IMR-90 (cell line): ENCODE measurements around the gene CYTH1. TPM values are rescaled to one million over a fixed set of nuclear protein-coding genes. Genes with fewer than 3 reads are reported as not detected.

Experiments
- ATAC-seq: fragments of 200-7000 bp; cut with Tn5 transposase; 2 replicates; pipeline ENCODE4 v1.9.1; 2020; ENCODE audit warnings: low read depth, mild to moderate bottlenecking, moderate library complexity
- BruUV-seq: library from RNA; stranded (reverse); fragments of 400-500 nt; replicated peaks from 2 replicates; lab custom pipeline; 2021; lab: Mats Ljungman, UMichigan
- CTCF ChIA-PET: fragments of 300-600 bp; formaldehyde crosslinking; extraction: SDS; loops from one replicate; lab custom pipeline; 2021; ENCODE audit warnings: antibody characterized with exemption; lab: Yijun Ruan, JAX
- POLR2A ChIA-PET: fragments of 300-600 bp; sonication (Branson Sonifier 250); formaldehyde crosslinking; loops from one replicate; lab custom pipeline; 2022; ENCODE audit warnings: antibody characterized with exemption; ENCODE audit not compliant: unreplicated experiment; lab: Charles Lee
- DNase-seq: peaks from one replicate; pipeline ENCODE4 v3.0.0; 2013
- H2AFZ ChIP-seq: replicated peaks from 2 replicates; pipeline ENCODE3; 2013; ENCODE audit warnings: low read length, mild to moderate bottlenecking; ENCODE audit not compliant: poor library complexity
- H2AK5ac ChIP-seq: 2 replicates; pipeline ENCODE4 v1.6.1; 2013; ENCODE audit warnings: low read depth, low read length, inconsistent platforms
- H2AK9ac ChIP-seq: replicated peaks from 2 replicates; pipeline ENCODE3; 2013; ENCODE audit warnings: mild to moderate bottlenecking, low read depth, low read length, moderate library complexity; ENCODE audit not compliant: poor library complexity
- H2BK120ac ChIP-seq: 2 replicates; pipeline ENCODE4 v1.6.1; 2013; ENCODE audit warnings: low read depth, low read length, inconsistent platforms
- H2BK15ac ChIP-seq: 3 replicates; pipeline ENCODE4 v1.6.1; 2013; ENCODE audit warnings: low read depth, low read length, inconsistent platforms
- H2BK20ac ChIP-seq: 2 replicates; pipeline ENCODE4 v1.6.1; 2013; ENCODE audit warnings: low read depth, mild to moderate bottlenecking, inconsistent platforms, low read length, moderate library complexity
- H2BK5ac ChIP-seq: 2 replicates; pipeline ENCODE4 v1.6.1; 2013; ENCODE audit warnings: mild to moderate bottlenecking, low read depth, low read length, inconsistent platforms; ENCODE audit not compliant: poor library complexity, severe bottlenecking
- H3K14ac ChIP-seq: replicated peaks from 2 replicates; pipeline ENCODE4 v1.6.1; 2013; ENCODE audit warnings: low read depth, low read length, inconsistent platforms
- H3K18ac ChIP-seq: 2 replicates; pipeline ENCODE4 v1.6.1; 2013; ENCODE audit warnings: low read depth, low read length, control low read depth
- H3K23ac ChIP-seq: 2 replicates; pipeline ENCODE4 v1.6.1; 2013; ENCODE audit warnings: low read depth, low read length, inconsistent platforms
- H3K27ac ChIP-seq: 2 replicates; pipeline ENCODE4 v1.5.1; 2013; ENCODE audit warnings: mild to moderate bottlenecking, control low read depth, low read length; ENCODE audit not compliant: insufficient read depth
- H3K27me3 ChIP-seq: 2 replicates; pipeline ENCODE4 v1.6.1; 2013; ENCODE audit warnings: low read length; ENCODE audit not compliant: control insufficient read depth, insufficient read depth
- H3K36me3 ChIP-seq: 2 replicates; pipeline ENCODE4 v1.6.1; 2013; ENCODE audit warnings: low read length, mixed read lengths; ENCODE audit not compliant: control insufficient read depth, insufficient read depth
- H3K4ac ChIP-seq: 2 replicates; pipeline ENCODE4 v1.6.1; 2013; ENCODE audit warnings: low read depth, low read length, inconsistent platforms
- H3K4me1 ChIP-seq: 2 replicates; pipeline ENCODE4 v1.6.1; 2013; ENCODE audit warnings: low read length, mixed read lengths; ENCODE audit not compliant: control insufficient read depth, insufficient read depth
- H3K4me2 ChIP-seq: 2 replicates; pipeline ENCODE4 v1.6.1; 2013; ENCODE audit warnings: low read depth, mild to moderate bottlenecking, control low read depth, low read length, moderate library complexity
- H3K4me3 ChIP-seq: 2 replicates; pipeline ENCODE4 v1.5.1; 2013; ENCODE audit warnings: low read depth, mild to moderate bottlenecking, control low read depth, low read length, moderate library complexity; ENCODE audit not compliant: insufficient read depth
- H3K56ac ChIP-seq: 2 replicates; pipeline ENCODE4 v1.6.1; 2013; ENCODE audit warnings: low read length, inconsistent platforms; ENCODE audit not compliant: insufficient read depth; ENCODE audit errors: extremely low read depth
- H3K79me1 ChIP-seq, 2 experiments: 2 replicates each; pipeline ENCODE4 v1.6.1; 2013; ENCODE audit warnings: low read length in 2 of 2, inconsistent platforms in 1 of 2, low read depth in 1 of 2
- H3K9ac ChIP-seq: 2 replicates; pipeline ENCODE4 v1.6.1; 2013; ENCODE audit warnings: low read depth, low read length, control low read depth
- H3K9me1 ChIP-seq: 2 replicates; pipeline ENCODE4 v1.6.1; 2013; ENCODE audit warnings: low read length, inconsistent platforms; ENCODE audit not compliant: insufficient read depth
- H3K9me3 ChIP-seq: 2 replicates; pipeline ENCODE4 v1.6.1; 2013; ENCODE audit warnings: low read length; ENCODE audit not compliant: control insufficient read depth, insufficient read depth
- H4K20me1 ChIP-seq: 2 replicates; pipeline ENCODE4 v1.6.1; 2013; ENCODE audit warnings: low read length, inconsistent platforms; ENCODE audit not compliant: insufficient read depth
- H4K5ac ChIP-seq: 2 replicates; pipeline ENCODE4 v1.6.1; 2013; ENCODE audit warnings: mild to moderate bottlenecking, low read depth, low read length, control low read depth
- H4K8ac ChIP-seq, 2 experiments: 2 replicates each; pipeline ENCODE4 v1.6.1; 2013; ENCODE audit warnings: low read depth in 2 of 2, low read length in 2 of 2, control low read depth in 1 of 2, inconsistent platforms in 1 of 2
- H4K91ac ChIP-seq: 2 replicates; pipeline ENCODE4 v1.6.1; 2013; ENCODE audit warnings: low read depth, low read length, inconsistent platforms; ENCODE audit not compliant: insufficient read depth
- FOS ChIP-seq: fragments of 150-350 bp; IDR thresholded peaks from 2 replicates; pipeline ENCODE4 v1.6.1; 2016; ENCODE audit warnings: low read depth, low read length
- MAFK ChIP-seq: IDR thresholded peaks from 2 replicates; pipeline ENCODE4 v1.6.1; 2012; ENCODE audit warnings: low read depth, low read length, improper control_type of control experiment
- MAZ ChIP-seq: IDR thresholded peaks from 2 replicates; pipeline ENCODE4 v1.6.1; 2012; ENCODE audit warnings: low read depth, mild to moderate bottlenecking, low read length, improper control_type of control experiment, moderate library complexity, borderline replicate concordance
- MXI1 ChIP-seq: IDR thresholded peaks from 2 replicates; pipeline ENCODE4 v1.6.1; 2012; ENCODE audit warnings: low read depth, mild to moderate bottlenecking, low read length, moderate library complexity, borderline replicate concordance
- NFE2L2 ChIP-seq: fragments of 150-350 bp; IDR thresholded peaks from 2 replicates; pipeline ENCODE4 v1.6.1; 2016; ENCODE audit warnings: low read depth, mild to moderate bottlenecking, low read length
- POLR2A ChIP-seq: IDR thresholded peaks from 2 replicates; pipeline ENCODE4 v1.6.1; 2012; ENCODE audit warnings: mild to moderate bottlenecking, low read depth, low read length
- RAD21 ChIP-seq: IDR thresholded peaks from 2 replicates; pipeline ENCODE4 v1.6.1; 2012; ENCODE audit warnings: low read length, improper control_type of control experiment
- RCOR1 ChIP-seq: IDR thresholded peaks from 2 replicates; pipeline ENCODE4 v1.6.1; 2012; ENCODE audit warnings: mild to moderate bottlenecking, low read length, improper control_type of control experiment; ENCODE audit not compliant: insufficient replicate concordance
- RFX5 ChIP-seq: IDR thresholded peaks from 2 replicates; pipeline ENCODE4 v1.8.0; 2012; ENCODE audit warnings: low read depth, mild to moderate bottlenecking, low read length, moderate library complexity
- WGBS, 2 experiments: methylation state at CpG; one replicate each; pipeline versions ENCODE4 v1.1.5 to v1.1.7; 2013; ENCODE audit warnings: missing lambda C conversion rate in 2 of 2; ENCODE audit not compliant: insufficient read length in 1 of 2; ENCODE audit errors: extremely low coverage in 2 of 2; 5-methylcytosine and 5-hydroxymethylcytosine counted together
- dilution Hi-C: fragments of 300-500 bp; cut with HindIII; formaldehyde crosslinking; loops from one replicate; pipeline ENCODE4 v1.14.3; 2018; ENCODE audit warnings: low sequenced_read_pairs; ENCODE audit not compliant: unreplicated experiment
- in situ Hi-C: fragments of 300-500 bp; cut with MboI; formaldehyde crosslinking; loops from 3 replicates; pipeline ENCODE4 v1.14.3; 2019; ENCODE audit warnings: low sequenced_read_pairs, inconsistent platforms, mixed read lengths
- intact Hi-C: fragments of 100-400 bp; cut with micrococcal nuclease; formaldehyde crosslinking; loops from 2 replicates; pipeline ENCODE4 v1.10.0; 2022
- polyA plus RNA-seq, 3 experiments: library from polyadenylated mRNA; depleted of rRNA; stranded (reverse); fragments of >200 nt; gene quantifications; 2 replicates each; pipeline ENCODE4 v1.2.3, GENCODE V29; 2012; ENCODE audit warnings: low replicate concordance in 1 of 3
- total RNA-seq: library from RNA; depleted of rRNA; stranded (reverse); fragments of >200 nt; gene quantifications from 2 replicates; pipeline ENCODE4 v1.2.3, GENCODE V29; 2012

Gene CYTH1
- total and polyA plus RNA-seq, 2 of the 4 experiments (the other 2 are of a cell fraction): 7.9 to 12.4 TPM

DNA sequence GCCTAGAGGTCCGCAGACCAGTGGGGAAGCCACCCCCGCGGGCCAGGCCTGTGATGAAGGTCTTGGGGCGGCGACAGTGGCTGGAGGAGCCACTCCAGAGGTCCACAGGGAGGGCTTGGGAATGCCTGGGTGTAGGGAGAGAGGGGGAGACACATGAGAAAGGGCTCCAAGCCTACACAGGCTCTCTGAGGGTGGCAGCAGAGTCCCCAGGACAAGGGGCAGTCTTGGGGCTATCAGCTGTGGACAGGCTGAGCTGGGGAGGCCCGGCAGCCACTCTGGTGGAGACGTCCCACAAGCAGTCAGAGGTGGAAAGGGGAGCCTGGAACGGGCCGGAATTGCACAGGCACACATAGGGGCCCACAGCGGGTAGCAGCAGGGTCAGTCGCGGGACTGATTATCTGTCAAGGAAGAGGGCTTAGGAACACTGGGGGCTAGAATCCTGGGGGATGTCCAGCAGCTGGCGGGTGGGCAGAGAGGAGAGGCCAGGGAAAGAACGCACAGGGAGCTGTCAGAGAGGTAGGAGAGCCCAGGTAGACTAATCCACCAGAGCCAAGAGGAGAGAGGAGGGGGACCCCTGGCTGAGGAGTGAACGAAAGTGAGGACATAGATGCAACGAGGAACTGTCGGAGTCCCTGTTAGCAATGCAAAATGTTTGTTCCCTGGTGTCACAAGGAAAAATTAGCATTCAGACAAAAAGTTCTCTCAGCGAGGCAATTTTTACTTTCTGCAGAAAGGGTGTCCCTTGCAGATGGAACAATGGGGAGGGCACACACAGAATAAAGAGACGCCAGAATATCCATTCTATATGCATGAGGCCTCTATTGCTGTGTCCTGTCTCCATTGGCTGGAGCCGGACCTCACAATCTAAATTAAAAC, 111.0 kb downstream of the CYTH1 start:
- H2BK15ac ChIP-seq: no peak overlapping the region
- no peak overlapping the region for H2AK5ac ChIP-seq
- no peak overlapping the region for H4K91ac ChIP-seq
- H3K56ac ChIP-seq: no peak overlapping the region
- no peak for ATAC-seq
- H3K9me1 ChIP-seq: peaks cover 5% of the 10 kb centered on the region
- 88% methylated on average over 17 of the region's 20 CpGs; no CpG with 5 or more reads in 1 of the 2 experiments for WGBS, 2 experiments
- H2BK5ac ChIP-seq: no peak overlapping the region
- H2AK9ac ChIP-seq: no peak overlapping the region
- no peak overlapping the region for H3K4me3 ChIP-seq
- CTCF ChIA-PET: no interaction called here
- H2BK120ac ChIP-seq: no peak overlapping the region
- no peak overlapping the region for H3K4me2 ChIP-seq
- dilution Hi-C loops (no loop called here), in situ Hi-C loops (no loop called here), intact Hi-C loops (no loop called here)
- H3K9ac ChIP-seq: no peak overlapping the region
- H3K79me1 ChIP-seq: no peaks in the 10 kb centered on the region
- no peak overlapping the region for H2BK20ac ChIP-seq
- no peak overlapping the region for H4K8ac ChIP-seq
- H3K9me3 ChIP-seq: no peaks in the 10 kb centered on the region
- no peak overlapping the region for H3K27ac ChIP-seq
- TF ChIP-seq MAZ (no peak), NFE2L2 (no peak), RCOR1 (no peak), POLR2A (no peak), RAD21 (no peak), FOS (no peak), MAFK (no peak), MXI1 (no peak), RFX5 (no peak)
- H3K4ac ChIP-seq: no peak overlapping the region
- peaks cover 8% of the 10 kb centered on the region; the same call in 1 of the 2 replicates for H3K36me3 ChIP-seq
- no peak for DNase-seq
- POLR2A ChIA-PET: no interaction called here
- no peaks in the 10 kb centered on the region for H4K20me1 ChIP-seq
- no peak overlapping the region for H3K14ac ChIP-seq
- no TSS peak for BruUV-seq
- H3K4me1 ChIP-seq: peaks cover 4% of the 10 kb centered on the region; the same call in 1 of the 2 replicates
- H4K5ac ChIP-seq: no peak overlapping the region
- no peaks in the 10 kb centered on the region for H3K27me3 ChIP-seq
- H3K23ac ChIP-seq: no peak overlapping the region
- no peak overlapping the region for H2AFZ ChIP-seq
- no peak overlapping the region for H3K18ac ChIP-seq
